GM10248 (cell line): ENCODE results near the gene DUS1L.

ENCODE experiments used
- CTCF ChIA-PET: fragments of 300-600 bp; sonication (Branson Sonifier 250); formaldehyde crosslinking; extraction: SDS; loops from one replicate; lab custom pipeline; 2021; ENCODE audit warnings: antibody characterized with exemption; lab: Yijun Ruan, JAX
- POLR2A ChIA-PET: fragments of 350-650 bp; sonication (Branson Sonifier 250); formaldehyde crosslinking; extraction: SDS; loops from one replicate; lab custom pipeline; 2020; ENCODE audit warnings: antibody characterized with exemption; lab: Yijun Ruan, JAX
- DNase-seq: peaks from one replicate; pipeline ENCODE4 v3.0.0; 2012; ENCODE audit errors: extremely low spot score
- CTCF ChIP-seq: IDR thresholded peaks from 2 replicates; pipeline ENCODE4 v1.5.1; 2012; ENCODE audit warnings: mild to moderate bottlenecking, low read depth; ENCODE audit errors: extremely low read depth, missing control alignments, control extremely low read depth

The DUS1L gene

GRCh38 chr17:82009413-82009812 is 56.2 kb downstream of the DUS1L start:
- POLR2A ChIA-PET = no interaction called here
- DNase-seq = no peak
- CTCF ChIA-PET = interaction anchor here (1.5 to 2.6 kb wide), 2 partner anchors 11 to 21 kb away, joined by 6 to 14 read pairs; no protein-coding TSS in a partner anchor
- TF ChIP-seq CTCF = no peak

GRCh38 chr17:82008941-82009405 is 56.6 kb downstream of the DUS1L start:
- no peak for TF ChIP-seq CTCF
- no peak for DNase-seq
- ChIA-PET CTCF (interaction anchor here (1.5 to 2.6 kb wide), 2 partner anchors 11 to 21 kb away, joined by 6 to 14 read pairs; no protein-coding TSS in a partner anchor), POLR2A (no interaction called here)

GRCh38 chr17:82008258-82008940 is 57.2 kb downstream of the DUS1L start:
- CTCF ChIA-PET = interaction anchor here (1.5 to 2.6 kb wide), 2 partner anchors 12 to 22 kb away, joined by 6 to 14 read pairs; no protein-coding TSS in a partner anchor
- no peak for DNase-seq
- TF ChIP-seq CTCF = no peak
- POLR2A ChIA-PET = no interaction called here
